Epidermal melanocyte (primary cell): ENCODE results near the gene ANKS1A.

Experiments used
- DNase-seq: peaks from one replicate; pipeline ENCODE4 v3.0.0; 2011; ENCODE audit warnings: low spot score; ENCODE audit not compliant: insufficient read length

ANKS1A gene

DNA sequence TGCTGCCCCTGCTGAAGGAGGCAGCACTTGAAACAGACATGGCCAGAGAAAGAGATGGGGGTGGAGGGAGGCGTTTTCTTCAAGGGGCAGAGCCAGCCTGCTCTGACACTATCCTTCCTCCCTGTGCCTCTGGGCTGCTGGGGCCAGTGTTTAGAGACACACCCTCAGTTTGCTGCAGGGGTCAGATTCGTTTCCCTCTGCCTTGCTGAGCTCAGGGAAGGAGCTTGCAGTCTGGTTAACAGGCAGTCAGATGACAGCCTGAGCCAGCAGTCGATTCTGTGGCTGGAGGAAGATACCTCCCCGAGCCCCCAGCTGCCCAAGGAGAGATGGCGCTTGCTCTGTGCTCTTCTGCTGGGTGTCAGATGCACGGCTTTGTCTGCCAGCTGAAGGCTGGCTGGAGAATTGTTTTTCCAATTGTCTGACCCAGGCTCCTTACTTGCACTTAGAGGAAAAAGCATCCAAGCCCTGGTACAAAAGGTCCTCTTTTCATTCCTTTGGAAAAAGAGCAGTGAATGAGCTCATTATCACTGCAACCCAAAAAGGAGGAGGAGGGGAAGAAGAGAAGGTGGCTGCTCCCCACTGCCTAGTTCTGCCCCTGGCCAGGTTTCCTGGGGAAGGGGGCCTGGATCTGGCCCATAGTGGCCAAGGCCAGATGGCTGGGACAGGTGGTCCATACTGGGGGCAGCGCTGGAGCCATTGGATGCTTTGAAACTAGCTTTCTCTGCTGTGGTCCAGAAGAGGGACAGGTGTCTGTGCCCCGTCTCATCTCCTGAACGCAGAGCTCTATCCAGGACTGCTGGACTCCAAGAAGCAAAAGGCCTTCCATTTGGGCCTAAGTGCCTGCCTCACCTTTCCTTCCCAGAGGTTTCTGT is 163.9 kb downstream of the ANKS1A start:
- no peak for DNase-seq

DNA sequence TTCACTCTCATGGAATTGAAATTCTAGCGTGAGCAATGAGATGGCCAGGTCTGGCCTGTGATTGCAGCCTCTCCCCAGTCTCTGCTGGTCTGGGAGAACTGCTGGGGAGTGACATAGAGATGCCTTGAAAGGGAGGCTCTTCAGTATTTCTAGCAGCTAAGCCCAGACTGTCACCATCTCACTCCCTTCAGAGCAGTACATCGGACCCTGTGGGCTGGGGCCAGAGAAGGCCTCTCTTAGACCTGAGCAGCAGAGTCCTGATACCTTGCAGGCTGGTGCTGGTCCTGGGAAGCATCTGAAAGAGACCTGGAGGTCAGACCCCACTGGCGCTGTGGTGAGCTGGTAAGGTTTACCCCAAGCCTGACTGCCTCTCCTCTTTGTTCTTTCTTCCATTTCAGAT is 164.6 kb downstream of the ANKS1A start:
- DNase-seq, result no peak

DNA sequence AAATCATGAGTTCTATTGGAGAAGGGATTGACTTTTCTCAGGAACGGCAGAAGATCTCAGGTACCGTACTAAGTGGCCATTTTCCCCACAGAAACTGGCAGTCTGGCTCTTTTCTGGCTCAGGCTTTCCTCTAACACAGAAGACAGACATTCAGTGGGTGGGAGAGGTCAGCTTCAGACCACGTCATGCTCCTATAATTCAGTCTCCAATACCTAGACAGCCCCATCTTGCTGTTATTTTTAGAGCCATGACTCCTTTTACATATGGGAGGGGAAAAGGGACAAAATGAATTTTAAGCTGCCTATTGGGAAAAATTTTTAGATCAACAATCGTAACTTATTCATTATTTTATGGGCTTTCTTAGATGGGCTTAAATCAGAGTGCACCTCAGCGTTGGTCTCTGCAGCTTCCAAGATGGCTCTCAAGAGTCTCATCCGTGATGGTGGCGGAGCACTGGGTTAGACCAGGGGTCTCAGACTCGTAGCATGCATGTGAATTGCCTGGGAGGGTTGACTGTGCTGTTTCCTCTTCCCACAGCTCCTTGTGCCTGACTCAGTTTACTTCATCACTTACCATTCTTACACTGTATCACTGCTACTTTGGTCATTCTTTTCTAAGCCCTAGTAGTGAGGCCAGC is 165.2 kb downstream of the ANKS1A start:
- no peak for DNase-seq

DNA sequence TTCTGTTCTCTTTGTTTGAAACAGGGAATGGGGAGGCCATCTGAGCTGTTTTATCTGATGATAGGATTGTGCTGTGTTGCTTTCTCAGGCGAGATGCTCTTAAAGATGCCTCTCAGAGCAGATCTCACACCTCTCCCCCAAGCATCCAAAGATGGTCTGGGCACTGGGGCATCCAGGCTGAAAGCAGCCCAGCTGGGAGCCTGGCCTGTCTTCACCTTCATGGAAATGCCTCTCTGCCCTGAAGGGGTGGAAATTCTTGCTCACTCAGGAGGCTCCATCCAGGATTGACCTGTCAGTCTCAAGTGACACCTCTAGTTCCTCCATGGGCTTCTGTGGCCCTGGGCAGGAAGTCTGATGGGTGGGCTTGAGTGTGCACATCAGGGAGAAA is 165.7 kb downstream of the ANKS1A start:
- DNase-seq, result no peak

DNA sequence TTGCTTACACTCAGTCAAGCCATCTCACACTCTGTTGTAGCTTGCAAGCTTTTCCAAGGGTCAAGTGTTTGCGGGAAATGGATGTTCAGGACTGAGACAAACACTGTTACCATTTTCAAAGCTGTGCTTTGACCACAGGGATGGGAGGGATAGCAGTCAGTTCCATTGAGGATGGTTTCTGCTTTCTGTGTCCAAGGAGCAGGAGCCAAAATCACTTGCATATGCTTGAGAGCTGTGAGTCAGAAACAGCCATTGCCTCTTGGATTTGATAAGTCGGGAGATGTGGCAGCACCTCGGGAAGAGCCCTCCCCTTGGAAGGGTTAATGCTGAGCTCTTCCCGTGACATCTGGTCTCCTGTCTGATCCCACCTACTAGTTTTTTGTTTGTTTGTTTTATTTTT is 166.8 kb downstream of the ANKS1A start:
- DNase-seq, result no peak

DNA sequence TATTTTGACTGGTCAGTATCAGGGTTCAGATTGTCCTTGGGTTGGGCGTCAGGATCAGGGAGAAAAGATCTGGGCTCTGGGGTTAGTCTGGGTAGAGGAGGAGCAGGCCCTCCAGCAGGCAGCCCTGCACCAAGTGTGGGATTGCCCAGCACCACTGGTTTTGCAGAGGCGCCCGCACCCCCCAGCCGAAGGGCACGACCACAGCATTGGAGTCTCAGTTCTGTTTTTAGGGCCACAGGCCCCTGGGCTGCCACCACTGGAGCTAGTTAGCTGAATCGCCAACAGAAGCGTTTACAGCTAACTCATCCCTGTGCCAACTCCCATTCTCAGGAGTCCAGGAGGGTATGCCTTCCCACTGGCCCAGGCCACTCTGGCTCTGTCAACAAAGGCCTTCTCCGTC is 167.9 kb downstream of the ANKS1A start:
- DNase-seq, result no peak

DNA sequence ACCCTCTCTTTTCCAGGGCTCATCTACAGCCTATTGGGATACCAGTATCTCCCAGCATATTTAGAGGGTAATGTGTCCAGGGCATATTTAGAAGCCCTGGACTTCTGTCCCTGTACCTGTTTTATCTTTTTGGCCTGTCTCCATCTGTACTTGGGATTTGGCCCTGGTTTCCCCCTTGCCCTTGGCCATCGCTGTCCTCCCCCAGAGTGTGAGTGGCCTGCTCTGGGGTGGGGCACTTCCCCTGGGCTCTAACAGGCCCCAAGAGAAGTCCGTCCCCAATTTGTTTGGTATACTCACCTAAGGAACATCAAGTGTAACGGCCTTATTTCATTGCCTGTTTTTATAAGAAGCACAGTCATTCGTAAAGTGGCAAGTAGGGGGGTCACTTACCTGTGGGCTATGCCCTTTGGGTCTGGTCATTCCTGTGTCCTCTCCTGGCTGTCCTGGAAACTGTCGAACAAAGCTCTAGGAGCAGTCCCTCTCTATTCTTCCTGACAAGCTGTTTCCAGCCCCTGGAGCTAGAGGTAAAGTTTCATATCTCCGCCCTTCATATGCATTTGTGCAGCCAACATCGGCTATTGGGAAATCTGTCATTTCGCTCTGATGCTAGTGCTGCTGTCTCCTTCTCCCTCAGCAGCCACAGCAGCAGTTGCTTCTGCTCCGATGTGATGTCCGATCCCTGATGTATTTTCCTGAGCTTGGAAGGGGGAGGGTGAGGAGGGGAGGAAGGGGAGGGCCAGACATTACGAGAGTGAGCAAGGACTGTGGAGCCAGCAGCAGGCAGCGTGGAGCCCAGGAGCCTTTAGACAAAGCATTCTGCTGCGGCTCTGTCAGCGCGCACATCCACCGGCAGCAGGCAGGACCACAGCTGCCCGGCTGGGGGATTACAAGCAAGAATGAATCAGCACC is 168.6 kb downstream of the ANKS1A start:
- DNase-seq, result no peak

DNA sequence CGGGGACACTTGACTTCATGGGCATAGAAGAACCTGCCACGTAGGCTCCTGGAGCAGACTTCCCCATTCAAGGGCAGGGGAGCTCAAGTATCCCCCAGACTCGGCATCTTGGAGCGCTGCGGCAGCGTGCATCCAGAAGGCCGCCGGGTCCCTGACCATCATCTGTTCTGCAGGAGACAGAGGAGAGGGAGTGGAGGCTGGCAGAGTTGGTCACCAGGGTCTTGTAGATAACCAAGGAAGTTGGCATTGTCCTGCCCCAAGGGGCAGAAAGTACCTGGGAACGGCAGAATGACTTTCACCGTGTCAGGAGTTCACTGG is 169.3 kb downstream of the ANKS1A start:
- no peak for DNase-seq

DNA sequence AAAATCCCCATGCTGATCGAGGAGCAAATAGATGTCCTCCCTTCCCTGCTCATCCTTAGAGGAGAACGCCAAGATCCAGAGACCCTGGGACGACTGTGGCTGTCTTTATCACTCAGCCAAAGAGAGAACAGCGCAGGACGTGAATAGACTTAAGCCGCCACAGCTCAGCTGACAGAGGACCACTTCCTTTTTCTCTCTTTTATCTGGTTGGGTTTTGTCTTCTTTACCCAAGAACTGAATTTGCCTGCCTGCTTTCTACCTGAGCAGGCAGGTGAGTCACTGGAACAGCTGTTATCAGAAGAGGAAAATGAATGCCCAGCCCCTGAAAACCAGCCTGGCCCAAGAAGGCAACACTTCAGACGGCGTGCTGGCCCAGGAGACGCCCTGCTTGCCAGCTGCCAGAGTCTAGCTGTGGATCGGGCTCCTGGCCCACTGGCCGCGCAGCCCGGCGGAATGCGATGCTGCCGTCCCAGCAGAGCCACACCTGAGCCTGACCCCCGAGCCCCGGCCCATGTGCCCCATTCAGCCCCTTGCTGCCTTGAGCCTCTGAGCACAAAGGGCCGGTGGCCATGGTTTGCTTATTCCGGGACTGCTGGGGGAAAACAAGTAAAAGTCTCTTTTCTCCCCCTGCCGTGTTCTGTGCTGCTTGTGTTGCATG is 169.9 kb downstream of the ANKS1A start:
- DNase-seq, result no peak

DNA sequence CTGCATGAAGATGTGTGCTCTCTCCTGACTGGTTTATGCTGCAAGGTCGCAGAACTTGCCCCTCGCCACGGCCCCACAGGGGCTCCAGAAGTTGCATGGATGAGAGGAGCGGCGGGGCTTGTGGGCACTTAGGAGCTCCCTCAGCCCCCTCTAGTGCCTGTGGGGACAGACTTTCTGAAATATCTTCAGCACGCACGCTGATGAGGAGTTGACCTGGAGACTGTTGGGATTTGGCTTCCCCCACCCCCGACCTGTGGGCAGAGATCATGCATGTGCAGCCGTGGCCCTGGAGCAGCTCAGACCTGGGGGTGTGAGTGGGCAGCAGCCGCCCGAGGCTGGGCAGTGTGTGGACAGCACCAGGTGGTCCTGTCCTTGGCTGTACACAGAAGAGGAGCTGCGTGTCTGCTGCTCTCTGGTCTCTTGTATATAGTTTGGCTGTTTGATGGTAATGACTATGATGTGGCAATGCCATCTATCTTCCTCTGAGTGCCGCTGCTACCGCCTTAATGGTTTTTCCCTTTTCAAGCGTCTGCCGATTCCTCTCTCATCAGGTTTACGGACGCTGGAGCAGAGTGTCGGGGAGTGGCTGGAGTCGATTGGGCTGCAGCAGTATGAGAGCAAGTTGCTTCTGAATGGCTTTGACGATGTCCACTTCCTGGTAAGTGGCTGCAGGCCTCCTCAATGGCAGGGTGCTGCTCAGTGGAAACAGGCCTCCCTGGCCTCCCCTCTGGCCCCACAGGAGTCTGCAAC is 170.7 kb downstream of the ANKS1A start:
- no peak for DNase-seq

DNA sequence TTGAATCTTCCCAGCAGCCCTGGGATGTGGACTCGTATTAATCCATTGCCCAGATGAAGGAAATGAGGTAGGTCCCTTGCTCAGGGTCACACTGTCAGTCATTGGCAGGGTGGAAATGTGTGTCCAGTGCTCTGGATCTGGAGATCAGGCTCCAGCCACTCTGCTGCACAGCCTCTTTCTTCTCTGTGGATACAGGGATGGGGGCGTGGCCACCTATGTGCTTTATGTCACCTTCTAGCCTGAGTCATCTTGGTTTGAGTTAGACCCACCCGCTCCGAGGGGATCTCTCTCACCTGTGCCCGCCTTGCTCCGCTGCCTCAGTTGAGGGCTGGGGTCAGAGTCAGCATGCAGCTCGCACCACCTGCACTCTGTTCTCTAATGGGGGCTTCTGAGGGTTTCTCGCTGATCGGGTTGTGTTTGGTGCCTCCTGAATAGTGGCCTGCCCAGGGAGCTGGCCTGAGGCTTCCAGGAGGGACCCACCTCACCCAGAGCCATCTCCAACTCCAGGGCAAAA is 172.1 kb downstream of the ANKS1A start:
- DNase-seq, result no peak

DNA sequence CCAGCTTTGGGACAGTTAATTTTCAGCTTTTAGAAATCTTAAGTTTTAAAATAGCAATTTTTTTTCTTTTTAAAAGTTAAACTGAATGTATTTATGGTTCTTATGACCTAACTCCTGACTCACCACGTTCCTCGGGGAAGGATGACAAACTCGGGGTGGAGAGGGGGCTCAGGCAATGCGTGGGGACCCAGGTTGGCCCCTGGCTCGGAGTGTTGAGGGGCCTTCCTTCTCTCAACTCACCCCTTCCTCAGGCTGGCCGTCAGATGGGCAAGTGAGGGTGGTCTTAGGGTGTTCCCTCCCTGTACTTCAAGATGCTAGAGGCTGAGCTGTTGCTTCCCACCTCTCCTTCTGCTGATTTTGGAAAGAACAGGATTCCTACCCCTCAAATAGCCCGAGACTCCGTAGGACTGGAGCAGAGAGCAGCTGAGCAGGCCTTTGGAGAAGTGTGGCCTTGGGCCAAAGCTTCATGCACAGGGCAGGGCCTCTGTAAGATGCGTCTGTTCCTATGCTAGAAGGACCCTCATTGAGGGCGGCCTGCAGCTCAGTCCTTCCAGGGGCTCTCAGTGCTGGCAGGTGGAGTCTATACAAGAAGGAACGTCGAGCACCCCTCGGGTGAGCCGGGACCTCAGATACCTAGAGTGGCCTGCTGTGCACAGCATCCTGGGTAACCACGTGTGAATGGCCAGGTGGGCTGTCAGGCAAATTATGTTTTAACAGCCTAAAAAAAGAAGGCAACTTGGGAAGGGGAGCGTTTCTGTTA is 172.8 kb downstream of the ANKS1A start:
- DNase-seq, result no peak

DNA sequence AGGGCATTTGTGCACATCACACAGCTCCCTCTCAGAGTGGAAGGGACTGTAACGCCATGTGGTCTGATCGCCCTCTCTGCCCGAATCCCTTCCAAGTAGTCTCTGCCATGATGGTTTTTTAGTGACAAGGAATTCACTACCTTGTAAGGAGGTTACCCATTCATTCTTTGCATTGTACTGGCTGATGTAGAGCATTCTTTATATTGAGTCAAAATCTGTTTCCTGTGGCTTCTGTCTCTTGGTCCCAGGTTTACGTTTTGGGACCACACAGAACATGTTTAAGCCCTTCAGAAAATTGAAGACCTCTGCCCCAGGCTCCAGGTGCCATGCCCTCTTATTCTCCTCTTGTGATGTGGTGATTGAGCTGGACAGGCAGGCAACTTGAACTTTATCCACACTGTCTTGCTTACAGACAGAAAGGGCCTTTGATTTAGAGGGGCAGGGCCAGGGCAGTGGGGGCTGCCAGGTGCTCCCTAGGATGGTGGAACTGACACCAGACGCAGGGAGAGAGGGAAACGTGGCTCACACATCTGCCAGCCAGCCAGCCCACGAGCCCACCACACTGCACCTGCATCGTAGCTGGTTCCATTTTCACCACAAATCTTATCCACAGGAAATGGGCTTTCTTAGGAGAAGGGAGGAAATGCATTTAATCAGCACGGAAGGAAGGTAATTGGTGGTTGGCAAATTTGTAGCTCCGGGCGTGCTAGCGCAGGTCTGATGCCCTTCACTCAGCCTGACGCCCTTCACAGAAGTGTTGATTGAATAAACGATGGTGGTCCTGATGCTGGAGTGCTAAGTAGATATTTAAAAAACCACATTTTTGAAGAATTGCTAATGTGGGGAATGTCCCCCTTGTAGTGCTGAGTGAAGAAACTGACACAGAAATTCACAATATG is 173.9 kb downstream of the ANKS1A start:
- DNase-seq, result no peak

DNA sequence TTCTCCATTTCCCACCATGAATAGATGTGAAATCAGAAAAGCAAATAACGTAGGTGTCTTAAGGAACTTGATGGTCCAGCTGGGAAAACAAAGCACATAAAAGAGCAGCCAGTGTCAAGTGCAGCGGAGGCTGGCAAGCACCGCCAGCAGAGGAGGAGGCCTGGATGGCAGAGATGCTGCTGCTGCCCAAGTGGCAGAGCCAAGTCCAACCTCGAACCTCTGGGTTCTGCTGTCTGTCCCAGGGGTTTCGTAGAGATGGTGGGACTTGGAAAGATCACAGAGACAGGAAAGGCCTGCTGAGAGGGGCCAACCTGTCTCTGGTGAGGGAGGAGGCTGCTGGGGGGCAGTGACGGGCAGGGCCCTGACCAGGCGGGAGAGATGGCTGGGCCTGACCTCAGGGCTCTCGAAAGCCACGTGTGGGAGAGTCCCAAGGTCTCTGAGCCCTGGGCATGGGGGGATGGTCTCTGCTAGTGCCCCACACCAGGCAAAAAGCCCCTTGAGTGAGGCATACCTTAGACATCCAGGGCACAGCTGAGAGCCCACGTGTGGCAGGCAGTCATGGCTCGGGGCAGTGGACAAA is 174.7 kb downstream of the ANKS1A start:
- no peak for DNase-seq

DNA sequence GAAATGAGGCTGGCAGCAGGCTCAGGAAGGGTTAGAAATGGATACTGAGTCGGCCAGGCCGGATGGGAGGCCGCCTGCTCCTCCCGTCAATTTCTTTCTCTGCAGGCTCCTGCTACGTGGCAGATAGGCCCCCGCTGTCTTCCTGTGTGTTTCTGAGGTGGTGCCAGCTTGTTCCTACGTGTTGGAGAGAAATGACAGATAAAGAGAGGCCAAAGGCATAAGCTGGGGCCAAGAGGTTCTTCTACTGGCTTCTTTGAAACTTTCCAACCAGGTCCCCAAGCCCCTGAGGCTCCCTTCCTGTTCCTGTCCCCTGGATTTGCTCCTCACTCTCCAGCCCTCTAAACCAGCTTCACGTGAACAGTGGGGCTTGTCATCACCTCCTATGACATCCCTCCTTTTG is 175.2 kb downstream of the ANKS1A start:
- DNase-seq, result no peak

DNA sequence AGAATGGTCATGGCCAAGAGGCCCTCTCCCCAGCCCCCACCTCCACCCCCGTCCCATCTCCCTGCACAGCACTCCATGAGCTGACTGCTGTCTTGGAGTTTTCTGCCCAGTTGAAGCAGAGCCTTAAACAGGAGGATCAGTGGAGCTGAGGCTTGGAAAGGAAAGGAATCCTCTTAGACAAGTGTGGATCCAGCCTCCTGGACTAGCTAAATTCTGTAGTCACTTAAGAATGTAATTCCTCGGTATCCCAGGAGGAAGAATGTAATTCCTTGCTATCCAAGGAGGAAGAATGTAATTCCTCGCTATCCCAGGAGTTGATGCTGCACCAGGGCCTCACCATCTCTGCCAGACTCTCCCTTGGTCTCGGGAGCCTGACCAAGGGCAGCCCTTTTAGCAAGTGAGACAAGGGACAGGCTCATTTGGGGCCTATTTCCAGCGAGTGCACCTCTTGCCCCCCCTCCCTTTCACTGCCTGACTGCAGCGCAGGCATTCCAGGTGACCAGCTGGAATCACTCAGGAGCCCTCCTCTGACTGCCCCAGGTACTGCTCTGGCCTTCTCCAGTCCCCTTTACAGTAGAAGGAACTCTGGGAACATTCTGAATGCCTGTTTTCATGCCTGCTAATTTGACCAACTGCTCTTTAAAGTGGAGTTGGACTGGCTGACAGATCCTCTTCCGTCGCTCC is 175.8 kb downstream of the ANKS1A start:
- no peak for DNase-seq

DNA sequence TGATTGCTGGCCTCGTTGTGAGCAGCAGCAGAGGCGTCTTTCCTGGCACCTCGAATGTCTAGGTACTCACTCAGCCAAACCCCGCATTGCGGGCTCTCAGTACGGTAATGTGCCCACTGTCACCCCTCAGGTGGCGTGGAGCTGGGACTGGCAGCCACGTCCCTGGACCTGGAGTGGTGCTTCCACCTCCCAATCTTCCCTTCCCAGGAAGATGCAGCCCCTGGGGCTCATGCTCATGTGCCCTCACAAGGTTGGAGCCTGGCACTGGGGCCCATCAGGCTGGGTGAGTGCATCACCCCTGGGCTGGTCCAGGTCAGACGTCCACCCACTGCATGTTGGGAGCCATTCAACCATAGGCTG is 176.4 kb downstream of the ANKS1A start:
- no peak for DNase-seq

DNA sequence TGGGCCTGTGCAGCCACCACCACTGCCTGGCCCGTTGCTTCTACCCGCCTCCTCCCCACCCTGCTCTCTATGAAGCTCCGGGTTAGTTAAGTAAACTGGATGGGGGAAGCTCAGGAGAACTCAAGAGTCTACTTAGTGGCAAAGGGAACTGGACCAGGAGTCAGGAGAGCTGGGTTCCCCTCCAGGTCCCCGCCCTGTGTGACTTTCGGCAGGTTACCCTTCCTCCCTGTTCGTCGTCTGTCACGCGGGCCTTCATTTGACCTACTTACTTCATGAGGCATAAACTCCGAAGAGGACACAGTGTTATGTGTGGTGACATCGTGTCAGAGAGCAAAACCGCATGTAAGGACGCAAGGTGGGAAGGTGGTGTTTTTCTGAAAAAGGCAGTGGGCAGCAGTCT is 176.8 kb downstream of the ANKS1A start:
- no peak for DNase-seq
